K562 (cell line): Measurements from ENCODE around the gene VPS50. TPM values are rescaled to one million over a fixed set of nuclear protein-coding genes. Genes with fewer than 3 reads are reported as not detected.

Experiments used
- ATAC-seq: fragments of 200-7000 bp; cut with Tn5 transposase; 3 replicates; pipeline ENCODE4 v1.9.1; 2020; ENCODE audit warnings: moderate library complexity
- BruUV-seq: library from RNA; stranded (reverse); fragments of 400-500 nt; replicated peaks from 2 replicates; lab custom pipeline; 2021; lab: Mats Ljungman, UMichigan
- CTCF ChIA-PET: fragments of 300-600 bp; formaldehyde crosslinking; extraction: SDS; loops from one replicate; lab custom pipeline; 2021; ENCODE audit warnings: low intra/inter-chr PET ratio; lab: Yijun Ruan, JAX
- POLR2A ChIA-PET: fragments of 300-600, 350-650 bp; sonication (Branson Sonifier 250); formaldehyde crosslinking; extraction: SDS; loops from one replicate; lab custom pipeline; 2021; ENCODE audit warnings: antibody characterized with exemption, inconsistent platforms; lab: Yijun Ruan, JAX
- DNase-seq, 4 experiments: peaks; one replicate each; pipeline versions ENCODE4 v3.0.0 to v3.0.0-alpha.2; 2011 to 2018; ENCODE audit warnings: low spot score in 3 of 4, mixed read lengths in 3 of 4; ENCODE audit errors: extremely low read depth in 1 of 4
- FAIRE-seq: peaks from 2 replicates; lab custom pipeline; 2011; peaks lifted over from hg19 to GRCh38; lab: Jason Lieb, UNC
- H2AFZ ChIP-seq: 2 replicates; pipeline ENCODE4 v1.6.0; 2011; ENCODE audit warnings: low read depth, low read length, control low read depth, inconsistent platforms
- H3K27ac ChIP-seq: fragments of 200-600 bp; 3 replicates; pipeline ENCODE4 v1.8.0; 2011; ENCODE audit warnings: low read depth, mild to moderate bottlenecking, control low read depth, inconsistent platforms, low read length, moderate library complexity, mixed read lengths; ENCODE audit errors: extremely low read depth
- H3K27me3 ChIP-seq, 2 experiments: fragments of 300-600 bp in 1 of 2; 2 replicates in 1 of 2; 3 replicates in 1 of 2; pipeline versions ENCODE4 v1.6.0 to v1.8.0; 2011; ENCODE audit warnings: inconsistent platforms in 2 of 2, low read length in 2 of 2, mild to moderate bottlenecking in 1 of 2, mixed read lengths in 1 of 2, moderate library complexity in 1 of 2; ENCODE audit not compliant: control insufficient read depth in 2 of 2, insufficient read depth in 2 of 2
- H3K36me3 ChIP-seq: fragments of 300-600 bp; 3 replicates; pipeline ENCODE4 v1.8.0; 2011; ENCODE audit warnings: mild to moderate bottlenecking, low read length, inconsistent platforms; ENCODE audit not compliant: control insufficient read depth, insufficient read depth
- H3K4me1 ChIP-seq, 2 experiments: fragments of 200-600 bp in 1 of 2; replicated peaks in 1 of 2; 2 replicates in 1 of 2; 3 replicates in 1 of 2; pipeline versions ENCODE4 v1.5.1 to v1.8.0; 2011; ENCODE audit warnings: inconsistent platforms in 2 of 2, low read length in 2 of 2, mild to moderate bottlenecking in 1 of 2, mixed read lengths in 1 of 2, moderate library complexity in 1 of 2; ENCODE audit not compliant: control insufficient read depth in 2 of 2, insufficient read depth in 2 of 2
- H3K4me2 ChIP-seq: 2 replicates; pipeline ENCODE4 v1.6.1; 2011; ENCODE audit warnings: low read length, control low read depth, inconsistent platforms, mixed read lengths; ENCODE audit not compliant: insufficient read depth
- H3K4me3 ChIP-seq: fragments of 200-600 bp; sonication (generic), shearing (Covaris generic); 2 replicates; pipeline ENCODE4 v1.5.1; 2016; ENCODE audit warnings: control low read depth, inconsistent platforms
- H3K79me2 ChIP-seq: fragments of 200-600 bp; 3 replicates; pipeline ENCODE4 v1.8.0; 2011; ENCODE audit warnings: low read length, inconsistent platforms; ENCODE audit not compliant: control insufficient read depth, insufficient read depth
- H3K9ac ChIP-seq, 2 experiments: 2 replicates each; pipeline versions ENCODE4 v1.6.0 to v1.6.1; 2011; ENCODE audit warnings: low read depth in 2 of 2, low read length in 2 of 2, control low read depth in 1 of 2, inconsistent platforms in 1 of 2, mild to moderate bottlenecking in 1 of 2, mixed read lengths in 1 of 2; ENCODE audit not compliant: insufficient read depth in 1 of 2
- H3K9me1 ChIP-seq: one replicate; pipeline ENCODE4 v1.6.0; 2011; ENCODE audit warnings: inconsistent platforms, mild to moderate bottlenecking, low read length, moderate library complexity; ENCODE audit not compliant: control insufficient read depth, insufficient read depth
- H3K9me3 ChIP-seq: replicated peaks from 2 replicates; pipeline ENCODE4 v1.5.1; 2011; ENCODE audit warnings: low read depth, low read length, inconsistent platforms; ENCODE audit not compliant: control insufficient read depth, insufficient read depth
- H4K20me1 ChIP-seq: replicated peaks from 2 replicates; pipeline ENCODE4 v1.6.1; 2011; ENCODE audit warnings: low read length, inconsistent platforms, mixed read lengths; ENCODE audit not compliant: control insufficient read depth, insufficient read depth
- BRCA1 ChIP-seq, 2 experiments: fragments of 450-650 bp in 1 of 2; sonication (generic) in 1 of 2; formaldehyde crosslinking in 1 of 2; IDR thresholded peaks; 2 replicates each; pipeline versions ENCODE4 v1.5.0 to v1.6.1; 2017 to 2020; ENCODE audit warnings: mild to moderate bottlenecking in 1 of 2, missing genetic modification reagents in 1 of 2
- CBFA2T2 ChIP-seq: fragments of 450-650 bp; conservative IDR thresholded peaks from 2 replicates; pipeline ENCODE4 v1.6.1; 2017; ENCODE audit warnings: mild to moderate bottlenecking
- CREB3L1 ChIP-seq: fragments of 450-650 bp; IDR thresholded peaks from 2 replicates; pipeline ENCODE4 v1.6.1; 2014; ENCODE audit warnings: low read depth, mild to moderate bottlenecking, moderate library complexity, borderline replicate concordance
- EHMT2 ChIP-seq: fragments of 450-650 bp; IDR thresholded peaks from 2 replicates; pipeline ENCODE4 v1.6.1; 2018; ENCODE audit warnings: antibody characterized with exemption
- FOXA3 ChIP-seq, 2 experiments: fragments of 450-650 bp in 1 of 2; sonication (generic) in 1 of 2; formaldehyde crosslinking; IDR thresholded peaks in 1 of 2; conservative IDR thresholded peaks in 1 of 2; 2 replicates each; pipeline versions ENCODE4 v1.4.0 to v1.8.0; 2020 to 2022; ENCODE audit warnings: mild to moderate bottlenecking in 2 of 2, missing genetic modification reagents in 1 of 2
- GABPA ChIP-seq: fragments of 200-800 bp; sonication (Bioruptor generic); conservative IDR thresholded peaks from 2 replicates; pipeline ENCODE4 v1.6.1; 2016; ENCODE audit warnings: low read depth, missing genetic modification characterization, missing compliant biosample characterization
- GTF2B ChIP-seq: IDR thresholded peaks from 2 replicates; pipeline ENCODE4 v1.6.1; 2011; ENCODE audit not compliant: insufficient read length; ENCODE audit errors: extremely low read depth
- HDAC2 ChIP-seq: fragments of 450-650 bp; IDR thresholded peaks from 2 replicates; pipeline ENCODE4 v1.6.1; 2016; ENCODE audit warnings: mild to moderate bottlenecking
- LEF1 ChIP-seq: fragments of 450-650 bp; IDR thresholded peaks from 2 replicates; pipeline ENCODE4 v1.6.1; 2016; ENCODE audit warnings: mild to moderate bottlenecking
- MXD1 ChIP-seq: fragments of 250-450 bp; sonication (Bioruptor Pico); IDR thresholded peaks from 2 replicates; pipeline ENCODE4 v1.8.0; 2021; ENCODE audit warnings: borderline replicate concordance, mild to moderate bottlenecking, moderate library complexity; ENCODE audit not compliant: poor library complexity, severe bottlenecking
- POLR2A ChIP-seq: fragments of 450-650 bp; conservative IDR thresholded peaks from 2 replicates; pipeline ENCODE4 v1.6.1; 2016
- RAD51 ChIP-seq: fragments of 450-650 bp; IDR thresholded peaks from 2 replicates; pipeline ENCODE4 v1.7.1; 2016; ENCODE audit warnings: low read depth, mild to moderate bottlenecking, borderline replicate concordance
- TAF15 ChIP-seq: fragments of 200-400 bp; formaldehyde crosslinking; IDR thresholded peaks from 2 replicates; pipeline ENCODE4 v1.6.1; 2017; ENCODE audit warnings: mild to moderate bottlenecking, low read depth, low read length, moderate library complexity
- ZBTB33 ChIP-seq: sonication (generic); formaldehyde crosslinking; IDR thresholded peaks from 2 replicates; pipeline ENCODE4 v1.8.1; 2023; ENCODE audit warnings: mild to moderate bottlenecking, missing genetic modification reagents
- ZNF212 ChIP-seq: fragments of 450-650 bp; formaldehyde crosslinking; IDR thresholded peaks from 2 replicates; pipeline ENCODE4 v1.4.0; 2020; ENCODE audit warnings: mild to moderate bottlenecking
- ZNF217 ChIP-seq: sonication (generic); formaldehyde crosslinking; IDR thresholded peaks from 2 replicates; pipeline ENCODE4 v1.8.0; 2022; ENCODE audit warnings: mild to moderate bottlenecking, missing genetic modification reagents
- ZNF740 ChIP-seq, 3 experiments: fragments of 200-800 bp in 1 of 3; sonication (Bioruptor generic) in 1 of 3; sonication (generic) in 1 of 3; formaldehyde crosslinking in 1 of 3; IDR thresholded peaks; 2 replicates each; pipeline versions ENCODE4 v1.6.1 to v1.8.0; 2016 to 2022; ENCODE audit warnings: mild to moderate bottlenecking in 2 of 3, missing compliant biosample characterization in 2 of 3, missing genetic modification characterization in 2 of 3, missing genetic modification reagents in 1 of 3
- WGBS: fragments of 100-300 bp; shearing (Covaris generic); methylation state at CpG from one replicate; pipeline ENCODE4 v1.1.6; 2016; ENCODE audit warnings: low coverage, mixed read lengths; ENCODE audit not compliant: insufficient coverage; ENCODE audit errors: missing lambda C conversion rate; 5-methylcytosine and 5-hydroxymethylcytosine counted together
- in situ Hi-C: fragments of 300-500 bp; cut with MboI; formaldehyde crosslinking; loops from 4 replicates; pipeline ENCODE4 v1.15.0; 2018; ENCODE audit warnings: inconsistent platforms, mixed read lengths
- intact Hi-C: fragments of 100-400 bp; cut with micrococcal nuclease; formaldehyde crosslinking; loops from 2 replicates; pipeline ENCODE4 v1.14.2; 2022
- polyA plus RNA-seq, 8 experiments: library from polyadenylated mRNA; depleted of rRNA in 4 of 8; stranded (reverse) in 5 of 8; unstranded in 3 of 8; fragments of >200 nt; fragmentation: Nextera tagmentation in 2 of 8; fragmentation: Illumina TruSeq in 1 of 8; extraction: Ambion mirVana in 2 of 8; extraction: Trizol in 1 of 8; gene quantifications; 2 replicates each; pipeline versions ENCODE4 v1.2.1 to v1.2.3, GENCODE V29; 2011 to 2014; ENCODE audit warnings: inconsistent platforms in 1 of 8, missing spikeins in 1 of 8
- total RNA-seq, 7 experiments: library from RNA; depleted of rRNA in 6 of 7; stranded (reverse); fragments of >200 nt in 6 of 7; fragmentation: Illumina TruSeq in 2 of 7; extraction: Trizol in 2 of 7; gene quantifications; 2 replicates each; pipeline versions ENCODE4 v1.2.1 to v1.2.3, GENCODE V29; 2011 to 2021; ENCODE audit warnings: low replicate concordance in 1 of 7

VPS50 gene
- total and polyA plus RNA-seq, 9 of the 15 experiments (the other 6 are each of a cell fraction or from before 2014, with no cell fraction given) = 10.5 to 29.4 (median 15.8) TPM

GRCh38 chr7:93235541-93235940 is 3.4 kb downstream of the VPS50 start:
- intact Hi-C loops = no loop called here
- TF ChIP-seq TAF15 = no peak
- TF ChIP-seq FOXA3 (CRISPR knock-in tag; conservative IDR thresholded peaks at IDR 0.05 in 1 of 2, IDR thresholded peaks at IDR 0.05 in 1 of 2) = no peak
- TF ChIP-seq POLR2A = no peak
- no peak for TF ChIP-seq EHMT2
- no peak for TF ChIP-seq HDAC2
- TF ChIP-seq GTF2B = no peak
- no peak for TF ChIP-seq LEF1
- TF ChIP-seq ZNF217 (CRISPR knock-in tag) = no peak
- TF ChIP-seq CREB3L1 = no peak
- TF ChIP-seq MXD1 = no peak
- TF ChIP-seq CBFA2T2 = no peak
- no peak for TF ChIP-seq GABPA (tag)
- no peak for TF ChIP-seq RAD51
- no peak for TF ChIP-seq ZNF212
- no peak for TF ChIP-seq ZBTB33 (CRISPR knock-in tag)
- TF ChIP-seq ZNF740 (CRISPR knock-in tag; IDR thresholded peaks at IDR 0.05) = no peak
- TF ChIP-seq ZNF740 (tag; IDR thresholded peaks at IDR 0.05) = no peak
- TF ChIP-seq BRCA1 (IDR thresholded peaks at IDR 0.05) = no peak
- TF ChIP-seq BRCA1 (CRISPR knock-in tag; IDR thresholded peaks at IDR 0.05) = no peak

More at GRCh38 chr7:93235541-93235940, 3.4 kb downstream of the VPS50 start:
- Histone ChIP-seq H3K79me2 (peaks cover 26% of the 10 kb centered on the region; the same call in 2 of the 3 replicates), H3K36me3 (no peaks in the 10 kb centered on the region), H3K4me2 (no peak overlapping the region), H3K9me3 (no peaks in the 10 kb centered on the region), H4K20me1 (no peaks in the 10 kb centered on the region), H3K4me1 (peaks cover 0 to 4% of the 10 kb centered on the region in 2 experiments; a peak in 3 of 5 replicates), H3K9me1 (no peaks in the 10 kb centered on the region), H3K4me3 (no peak overlapping the region), H2AFZ (no peak overlapping the region), H3K9ac (no peak overlapping the region), H3K27me3 (no peaks in the 10 kb centered on the region), H3K27ac (no peak overlapping the region)
- POLR2A ChIA-PET = no interaction called here
- WGBS = 23% methylated on average over 2 of the region's 2 CpGs
- no TSS peak for BruUV-seq
- in situ Hi-C loops = loop anchor here (5.0 kb wide), 1 partner anchor 312 kb away; no protein-coding TSS in a partner anchor
- no peak for ATAC-seq
- no peak for DNase-seq
- CTCF ChIA-PET = no interaction called here
- FAIRE-seq = no peak
